ENCODE measurements around the gene COG5. TPM values are rescaled to one million over a fixed set of nuclear protein-coding genes. Genes with fewer than 3 reads are reported as not detected.

The COG5 gene
- total RNA-seq, 1 experiment from 2014 or later, result 56.1 TPM

DNA sequence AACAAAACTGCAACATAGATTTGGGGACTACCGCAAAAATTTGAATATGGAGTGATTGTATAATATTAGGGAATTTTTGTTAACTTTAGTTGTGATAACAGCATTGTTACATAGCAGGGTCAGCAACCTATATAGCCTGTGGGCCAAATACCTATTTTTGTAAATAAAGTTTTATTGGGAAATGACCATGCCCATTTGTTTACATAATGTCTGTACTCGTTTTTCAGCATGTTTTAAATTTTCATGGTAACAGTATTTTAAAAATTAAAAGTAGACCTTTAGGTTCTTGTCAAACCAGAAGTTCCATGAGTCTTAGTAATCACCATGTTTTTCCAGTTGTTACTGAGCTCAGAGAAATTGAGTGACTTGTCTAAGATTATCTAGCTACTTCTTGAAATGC, 21.0 kb upstream of the COG5 start:
- no peaks in the 10 kb centered on the region for H4K20me1 ChIP-seq (ENCODE audit: insufficient read depth, low read depth, low read length)
- H3K27me3 ChIP-seq (ENCODE audit: low read length), result no peaks in the 10 kb centered on the region
- no peak overlapping the region for H3K9ac ChIP-seq (ENCODE audit: low read length)
- H3K27ac ChIP-seq (ENCODE audit: low read length), result no peak overlapping the region
- no peak overlapping the region for H2AFZ ChIP-seq (ENCODE audit: low read length)
- no peak overlapping the region for H3K4me3 ChIP-seq (ENCODE audit: low read length)
- no peaks in the 10 kb centered on the region for H3K9me3 ChIP-seq (ENCODE audit: low read length)
- H3K36me3 ChIP-seq (ENCODE audit: insufficient read depth, low read length), result peaks cover 30% of the 10 kb centered on the region
- no peak for DNase-seq
- no peaks in the 10 kb centered on the region for H3K9me2 ChIP-seq (replicated peaks; ENCODE audit: insufficient read depth, low read length)
- H3K79me2 ChIP-seq (ENCODE audit: low read length), result peaks cover 83% of the 10 kb centered on the region
- no peak overlapping the region for H3K4me2 ChIP-seq (ENCODE audit: low read depth, low read length, poor library complexity, severe bottlenecking)
- H3K4me1 ChIP-seq (ENCODE audit: low read length), result peaks cover 20% of the 10 kb centered on the region

DNA sequence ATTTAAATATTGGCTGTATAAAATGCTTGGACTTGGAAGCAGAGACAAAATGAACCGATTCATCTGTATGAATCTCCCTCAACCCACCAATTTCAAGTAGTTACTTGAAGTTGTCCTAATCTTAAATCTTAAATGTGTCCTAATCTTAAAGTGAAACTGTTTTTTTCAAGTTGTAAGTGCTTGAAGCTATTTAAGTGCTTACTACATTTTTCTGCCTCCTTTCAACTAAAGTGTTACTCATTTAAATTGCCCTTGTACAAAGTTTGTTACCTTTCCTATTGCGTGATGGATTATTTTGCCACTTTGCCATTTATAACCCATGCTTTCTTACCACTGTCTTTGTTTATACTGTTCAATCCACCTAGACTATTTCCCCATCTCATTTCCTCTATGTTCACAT, 19.2 kb upstream of the COG5 start:
- Histone ChIP-seq H3K27ac (ENCODE audit: low read length) (no peak overlapping the region), H3K4me3 (ENCODE audit: low read length) (no peak overlapping the region), H4K20me1 (ENCODE audit: insufficient read depth, low read depth, low read length) (no peaks in the 10 kb centered on the region), H2AFZ (ENCODE audit: low read length) (no peak overlapping the region), H3K36me3 (ENCODE audit: insufficient read depth, low read length) (peaks cover 24% of the 10 kb centered on the region), H3K79me2 (ENCODE audit: low read length) (peaks cover 85% of the 10 kb centered on the region), H3K9ac (ENCODE audit: low read length) (no peak overlapping the region), H3K27me3 (ENCODE audit: low read length) (no peaks in the 10 kb centered on the region), H3K9me3 (ENCODE audit: low read length) (no peaks in the 10 kb centered on the region), H3K4me2 (ENCODE audit: low read depth, low read length, poor library complexity, severe bottlenecking) (peak overlapping the region; percentile 89), H3K4me1 (ENCODE audit: low read length) (peaks cover 31% of the 10 kb centered on the region), H3K9me2 (replicated peaks; ENCODE audit: insufficient read depth, low read length) (no peaks in the 10 kb centered on the region)
- DNase-seq, result no peak

DNA sequence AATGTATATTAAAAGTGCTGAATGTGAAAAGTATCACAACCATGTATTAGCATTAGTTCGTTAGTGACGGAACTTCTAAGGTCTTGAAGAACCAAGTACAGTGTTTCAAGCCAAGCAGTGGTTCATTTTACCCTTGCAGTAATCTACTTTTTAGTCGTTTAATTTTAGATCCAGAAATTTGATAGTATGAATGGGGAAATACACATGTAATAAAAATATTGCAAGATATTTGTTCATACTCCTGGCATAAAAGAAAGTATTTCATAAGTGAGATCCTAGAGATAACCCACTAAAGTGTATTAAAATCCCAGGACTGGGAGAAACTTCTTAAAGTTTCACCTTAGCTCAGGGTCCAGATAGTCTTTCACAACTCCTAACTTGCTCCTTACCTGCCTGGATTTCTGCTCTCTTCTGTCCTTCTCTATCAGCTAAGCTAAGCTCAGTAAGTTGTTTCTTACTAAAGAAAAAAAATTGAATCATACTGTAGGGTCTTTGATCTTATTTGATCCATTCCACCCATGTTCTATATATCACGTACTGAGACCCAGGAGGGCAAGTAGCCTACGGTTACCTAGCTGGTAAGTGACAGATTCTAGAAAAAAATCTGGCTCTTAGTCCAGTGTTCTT, 17.8 kb upstream of the COG5 start:
- Histone ChIP-seq H3K9me3 (ENCODE audit: low read length) (no peaks in the 10 kb centered on the region), H3K4me3 (ENCODE audit: low read length) (peak overlapping the region; percentile 98), H3K27ac (ENCODE audit: low read length) (peak overlapping the region; percentile 25), H2AFZ (ENCODE audit: low read length) (no peak overlapping the region), H3K9me2 (replicated peaks; ENCODE audit: insufficient read depth, low read length) (no peaks in the 10 kb centered on the region), H3K4me1 (ENCODE audit: low read length) (peaks cover 39% of the 10 kb centered on the region), H3K27me3 (ENCODE audit: low read length) (no peaks in the 10 kb centered on the region), H3K79me2 (ENCODE audit: low read length) (peaks cover 77% of the 10 kb centered on the region), H4K20me1 (ENCODE audit: insufficient read depth, low read depth, low read length) (no peaks in the 10 kb centered on the region), H3K9ac (ENCODE audit: low read length) (peak overlapping the region; percentile 90), H3K36me3 (ENCODE audit: insufficient read depth, low read length) (peaks cover 26% of the 10 kb centered on the region), H3K4me2 (ENCODE audit: low read depth, low read length, poor library complexity, severe bottlenecking) (peak overlapping the region; percentile 89)
- DNase-seq, result peak; percentile 50

DNA sequence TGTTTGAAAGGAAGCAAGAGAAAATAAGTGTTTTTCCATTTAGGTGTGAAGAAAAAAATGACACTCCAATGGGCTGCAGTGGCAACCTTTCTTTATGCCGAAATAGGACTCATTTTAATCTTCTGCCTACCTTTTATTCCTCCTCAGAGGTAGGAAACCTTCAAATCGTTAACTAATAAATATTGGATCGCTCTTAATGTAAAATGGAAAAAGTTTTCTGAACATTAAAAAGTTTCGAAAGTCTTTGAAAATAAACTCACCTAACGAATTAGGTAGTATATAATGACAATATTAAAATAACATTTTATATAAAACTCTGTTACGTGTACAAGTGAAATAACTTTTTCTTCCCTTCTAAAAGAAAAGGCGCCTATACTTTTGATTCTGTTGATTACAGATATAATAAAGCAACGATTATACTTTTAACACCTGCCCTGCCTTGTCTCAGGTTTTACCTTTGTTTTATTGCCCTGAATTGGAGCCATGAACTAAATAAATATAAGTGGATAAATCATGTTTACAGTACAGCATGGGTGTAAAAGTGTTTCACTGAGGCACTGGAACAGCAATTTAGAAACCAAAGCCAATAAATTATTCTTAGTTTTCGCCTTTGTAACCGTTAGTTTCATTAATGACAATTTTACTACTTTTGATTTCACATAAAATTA, 17.1 kb upstream of the COG5 start:
- H3K9ac ChIP-seq (ENCODE audit: low read length), result peak overlapping the region; percentile 90
- H3K4me1 ChIP-seq (ENCODE audit: low read length), result peaks cover 39% of the 10 kb centered on the region
- H3K4me2 ChIP-seq (ENCODE audit: low read depth, low read length, poor library complexity, severe bottlenecking), result peak overlapping the region; percentile 89
- H4K20me1 ChIP-seq (ENCODE audit: insufficient read depth, low read depth, low read length), result no peaks in the 10 kb centered on the region
- H3K4me3 ChIP-seq (ENCODE audit: low read length), result peak overlapping the region; percentile 98
- no peaks in the 10 kb centered on the region for H3K27me3 ChIP-seq (ENCODE audit: low read length)
- peak overlapping the region; percentile 25 for H3K27ac ChIP-seq (ENCODE audit: low read length)
- peak; percentile 65 for DNase-seq
- H3K36me3 ChIP-seq (ENCODE audit: insufficient read depth, low read length), result peaks cover 31% of the 10 kb centered on the region
- H3K9me2 ChIP-seq (replicated peaks; ENCODE audit: insufficient read depth, low read length), result no peaks in the 10 kb centered on the region
- peaks cover 72% of the 10 kb centered on the region for H3K79me2 ChIP-seq (ENCODE audit: low read length)
- H3K9me3 ChIP-seq (ENCODE audit: low read length), result no peaks in the 10 kb centered on the region
- peak overlapping the region; percentile 18; the same call in 1 of the 2 replicates for H2AFZ ChIP-seq (ENCODE audit: low read length)

DNA sequence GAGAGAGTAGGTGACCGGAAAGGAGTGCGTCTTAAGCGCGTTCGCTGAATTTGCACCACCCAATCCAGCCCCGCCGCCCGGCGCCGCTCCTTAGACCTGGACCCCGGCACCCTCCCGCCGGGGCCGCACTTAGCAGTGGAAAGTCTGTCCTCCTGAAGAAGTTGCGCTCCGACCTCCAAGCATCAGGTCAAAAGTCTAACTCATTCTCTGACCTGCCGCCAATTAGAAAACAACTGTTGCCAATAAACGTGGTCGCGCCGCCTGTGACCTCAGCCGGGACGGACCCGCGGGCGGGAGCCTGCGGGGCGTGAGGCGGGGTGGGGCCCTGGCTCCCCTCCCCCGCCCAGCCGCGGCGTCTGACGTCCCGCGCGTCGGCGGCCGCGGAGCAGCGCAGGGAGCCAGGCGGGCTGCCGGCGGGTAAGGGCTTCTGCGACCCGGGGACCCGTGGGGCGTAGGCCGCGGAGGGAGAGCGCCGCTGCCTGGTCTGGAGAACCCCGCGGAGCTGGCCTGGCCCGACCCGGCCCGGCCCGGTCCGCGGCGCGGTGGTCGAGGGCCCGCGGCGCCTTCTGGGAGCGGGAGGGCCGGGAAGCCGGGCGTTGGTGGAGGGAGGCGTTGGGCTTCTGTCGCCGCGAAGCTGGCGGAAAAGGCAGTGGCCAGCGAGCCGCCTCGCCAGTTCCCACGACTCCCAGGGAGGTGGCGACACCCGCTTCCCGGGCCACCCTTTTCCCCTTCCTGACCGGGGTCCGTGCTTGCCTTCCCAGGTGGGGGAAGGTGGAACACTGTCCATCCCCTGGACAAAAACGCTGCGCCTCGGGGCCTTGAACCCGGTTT, 16.4 kb upstream of the COG5 start, which contains the start of gene BCAP29:
BCAP29 (plus strand) TSS at position 362 of the 831 bp plus-strand sequence. CDS start 527 bp downstream, outside the sequence.
- peaks cover 29% of the 10 kb centered on the region for H3K36me3 ChIP-seq (ENCODE audit: insufficient read depth, low read length)
- peaks cover 64% of the 10 kb centered on the region for H3K79me2 ChIP-seq (ENCODE audit: low read length)
- H3K4me1 ChIP-seq (ENCODE audit: low read length), result peaks cover 39% of the 10 kb centered on the region
- DNase-seq, result peak; percentile 93
- H2AFZ ChIP-seq (ENCODE audit: low read length), result peak within 1 kb of the TSS; percentile 97
- H4K20me1 ChIP-seq (ENCODE audit: insufficient read depth, low read depth, low read length), result no peaks in the 10 kb centered on the region
- peak within 1 kb of the TSS; percentile 39 for H3K27ac ChIP-seq (ENCODE audit: low read length)
- peak within 1 kb of the TSS; percentile 98 for H3K4me3 ChIP-seq (ENCODE audit: low read length)
- H3K9me3 ChIP-seq (ENCODE audit: low read length), result no peaks in the 10 kb centered on the region
- H3K27me3 ChIP-seq (ENCODE audit: low read length), result no peaks in the 10 kb centered on the region
- H3K9me2 ChIP-seq (replicated peaks; ENCODE audit: insufficient read depth, low read length), result no peaks in the 10 kb centered on the region
- peak within 1 kb of the TSS; percentile 90 for H3K9ac ChIP-seq (ENCODE audit: low read length)
- peak within 1 kb of the TSS; percentile 89 for H3K4me2 ChIP-seq (ENCODE audit: low read depth, low read length, poor library complexity, severe bottlenecking)

DNA sequence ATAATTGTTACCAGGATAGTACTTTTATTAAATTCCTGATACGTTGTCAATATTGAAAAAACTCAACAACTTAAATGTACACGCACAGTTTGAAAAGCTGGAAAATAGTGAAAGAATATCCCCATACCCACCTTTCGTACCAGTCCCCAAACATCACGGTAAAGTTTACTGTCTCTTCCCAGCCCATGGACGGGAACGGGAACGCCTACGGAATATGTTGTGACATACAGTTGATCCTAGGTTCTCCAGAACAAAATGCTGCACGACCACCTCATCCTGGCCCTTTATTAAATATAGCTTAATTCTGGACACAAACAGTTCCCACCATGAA, 15.8 kb upstream of the COG5 start:
- no peak for DNase-seq
- peak overlapping the region; percentile 89 for H3K4me2 ChIP-seq (ENCODE audit: low read depth, low read length, poor library complexity, severe bottlenecking)
- no peaks in the 10 kb centered on the region for H3K9me2 ChIP-seq (replicated peaks; ENCODE audit: insufficient read depth, low read length)
- H3K4me3 ChIP-seq (ENCODE audit: low read length), result peak overlapping the region; percentile 98
- no peaks in the 10 kb centered on the region for H3K9me3 ChIP-seq (ENCODE audit: low read length)
- peaks cover 30% of the 10 kb centered on the region for H3K36me3 ChIP-seq (ENCODE audit: insufficient read depth, low read length)
- H3K27me3 ChIP-seq (ENCODE audit: low read length), result no peaks in the 10 kb centered on the region
- H3K79me2 ChIP-seq (ENCODE audit: low read length), result peaks cover 60% of the 10 kb centered on the region
- no peaks in the 10 kb centered on the region for H4K20me1 ChIP-seq (ENCODE audit: insufficient read depth, low read depth, low read length)
- H3K9ac ChIP-seq (ENCODE audit: low read length), result peak overlapping the region; percentile 90
- H3K27ac ChIP-seq (ENCODE audit: low read length), result peak overlapping the region; percentile 39; the same call in 1 of the 2 replicates
- peak overlapping the region; percentile 97 for H2AFZ ChIP-seq (ENCODE audit: low read length)
- H3K4me1 ChIP-seq (ENCODE audit: low read length), result peaks cover 39% of the 10 kb centered on the region

DNA sequence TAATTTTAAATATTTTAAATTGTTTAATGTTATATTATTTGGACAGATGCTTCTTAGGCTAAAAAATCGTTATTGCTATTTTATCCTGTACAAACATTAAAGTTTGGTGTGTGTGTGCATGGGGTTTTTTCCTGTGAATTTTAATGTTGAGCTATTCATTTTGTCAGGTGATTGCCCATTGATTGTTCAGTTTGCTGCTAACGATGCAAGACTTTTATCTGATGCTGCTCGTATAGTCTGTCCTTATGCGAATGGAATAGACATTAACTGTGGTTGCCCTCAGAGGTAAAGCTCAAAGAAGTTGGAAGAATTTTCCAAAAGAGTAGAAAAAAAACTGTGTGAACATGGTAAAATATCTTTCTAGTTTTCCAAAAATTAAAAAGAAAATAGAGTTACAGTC, 9.8 kb upstream of the COG5 start:
- Histone ChIP-seq H3K27ac (ENCODE audit: low read length) (no peak overlapping the region), H3K4me2 (ENCODE audit: low read depth, low read length, poor library complexity, severe bottlenecking) (no peak overlapping the region), H3K27me3 (ENCODE audit: low read length) (no peaks in the 10 kb centered on the region), H4K20me1 (ENCODE audit: insufficient read depth, low read depth, low read length) (no peaks in the 10 kb centered on the region), H3K79me2 (ENCODE audit: low read length) (peaks cover 17% of the 10 kb centered on the region), H3K9me2 (replicated peaks; ENCODE audit: insufficient read depth, low read length) (no peaks in the 10 kb centered on the region), H3K4me3 (ENCODE audit: low read length) (no peak overlapping the region), H3K9me3 (ENCODE audit: low read length) (no peaks in the 10 kb centered on the region), H3K36me3 (ENCODE audit: insufficient read depth, low read length) (peaks cover 30% of the 10 kb centered on the region), H3K9ac (ENCODE audit: low read length) (no peak overlapping the region), H3K4me1 (ENCODE audit: low read length) (peaks cover 15% of the 10 kb centered on the region), H2AFZ (ENCODE audit: low read length) (no peak overlapping the region)
- no peak for DNase-seq

DNA sequence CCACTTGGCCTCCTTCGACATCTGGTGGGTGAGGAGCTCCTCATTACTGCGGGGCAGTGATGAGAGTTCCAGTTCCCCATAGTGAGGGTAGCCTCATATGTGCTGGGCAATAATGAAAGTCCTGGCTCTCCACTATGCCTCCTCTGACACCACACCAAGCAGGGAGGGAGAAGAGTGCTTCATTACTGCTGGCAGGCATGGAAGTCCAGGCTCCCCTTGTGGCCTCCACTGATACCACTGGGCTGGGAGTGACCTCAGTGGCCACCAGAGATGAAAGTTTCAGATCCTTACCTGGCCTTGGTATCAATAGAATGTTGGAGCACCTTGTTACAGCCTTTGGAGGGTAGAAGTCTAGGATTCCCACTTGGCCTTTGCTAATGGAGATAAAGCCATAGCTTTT, 6.6 kb upstream of the COG5 start:
- Histone ChIP-seq H3K9me2 (replicated peaks; ENCODE audit: insufficient read depth, low read length) (no peaks in the 10 kb centered on the region), H3K27me3 (ENCODE audit: low read length) (no peaks in the 10 kb centered on the region), H3K4me3 (ENCODE audit: low read length) (no peak overlapping the region), H3K79me2 (ENCODE audit: low read length) (peaks cover 27% of the 10 kb centered on the region), H3K27ac (ENCODE audit: low read length) (no peak overlapping the region), H3K36me3 (ENCODE audit: insufficient read depth, low read length) (peaks cover 25% of the 10 kb centered on the region; the same call in 1 of the 2 replicates), H3K4me2 (ENCODE audit: low read depth, low read length, poor library complexity, severe bottlenecking) (no peak overlapping the region), H4K20me1 (ENCODE audit: insufficient read depth, low read depth, low read length) (no peaks in the 10 kb centered on the region), H3K9ac (ENCODE audit: low read length) (no peak overlapping the region), H3K9me3 (ENCODE audit: low read length) (no peaks in the 10 kb centered on the region), H3K4me1 (ENCODE audit: low read length) (peaks cover 2% of the 10 kb centered on the region), H2AFZ (ENCODE audit: low read length) (no peak overlapping the region)
- no peak for DNase-seq

Measured in Karpas-422 (cell line).